ENCODE data around the gene TMEM123.

Gene TMEM123

DNA sequence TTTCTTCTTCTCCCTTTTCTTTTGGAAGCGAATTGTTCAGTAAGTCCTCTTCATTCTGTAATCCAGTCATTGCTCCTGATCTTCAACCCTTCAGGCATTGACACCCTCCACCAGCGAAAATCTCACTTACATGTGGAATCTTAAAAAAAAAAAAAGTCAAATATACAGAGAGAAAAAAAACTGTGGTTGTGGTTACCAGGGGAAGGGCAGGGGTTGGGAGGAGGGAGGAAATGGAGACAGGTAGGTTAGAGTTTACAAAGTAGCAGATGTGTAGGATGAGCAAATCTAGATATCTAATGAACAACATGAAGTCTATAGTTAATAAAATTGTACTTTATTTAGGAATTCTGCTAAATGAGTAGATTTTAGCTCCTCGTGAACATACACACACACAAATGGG, 17.7 kb upstream of the TMEM123 start:
- no peaks in the 10 kb centered on the region for H3K4me1 Mint-ChIP-seq
- no peaks in the 10 kb centered on the region for H3K27me3 Mint-ChIP-seq (ENCODE audit: low read depth, poor library complexity)
- H3K4me3 Mint-ChIP-seq = no peak overlapping the region
- no peak for DNase-seq
- no peaks in the 10 kb centered on the region for H3K9me3 Mint-ChIP-seq
- TF ChIP-seq, protein P1, sequence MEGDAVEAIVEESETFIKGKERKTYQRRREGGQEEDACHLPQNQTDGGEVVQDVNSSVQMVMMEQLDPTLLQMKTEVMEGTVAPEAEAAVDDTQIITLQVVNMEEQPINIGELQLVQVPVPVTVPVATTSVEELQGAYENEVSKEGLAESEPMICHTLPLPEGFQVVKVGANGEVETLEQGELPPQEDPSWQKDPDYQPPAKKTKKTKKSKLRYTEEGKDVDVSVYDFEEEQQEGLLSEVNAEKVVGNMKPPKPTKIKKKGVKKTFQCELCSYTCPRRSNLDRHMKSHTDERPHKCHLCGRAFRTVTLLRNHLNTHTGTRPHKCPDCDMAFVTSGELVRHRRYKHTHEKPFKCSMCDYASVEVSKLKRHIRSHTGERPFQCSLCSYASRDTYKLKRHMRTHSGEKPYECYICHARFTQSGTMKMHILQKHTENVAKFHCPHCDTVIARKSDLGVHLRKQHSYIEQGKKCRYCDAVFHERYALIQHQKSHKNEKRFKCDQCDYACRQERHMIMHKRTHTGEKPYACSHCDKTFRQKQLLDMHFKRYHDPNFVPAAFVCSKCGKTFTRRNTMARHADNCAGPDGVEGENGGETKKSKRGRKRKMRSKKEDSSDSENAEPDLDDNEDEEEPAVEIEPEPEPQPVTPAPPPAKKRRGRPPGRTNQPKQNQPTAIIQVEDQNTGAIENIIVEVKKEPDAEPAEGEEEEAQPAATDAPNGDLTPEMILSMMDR (IDR thresholded peaks at IDR 0.05) = no peak
- H3K36me3 Mint-ChIP-seq (ENCODE audit: low read depth) = no peaks in the 10 kb centered on the region
- no peak overlapping the region for H3K27ac Mint-ChIP-seq

DNA sequence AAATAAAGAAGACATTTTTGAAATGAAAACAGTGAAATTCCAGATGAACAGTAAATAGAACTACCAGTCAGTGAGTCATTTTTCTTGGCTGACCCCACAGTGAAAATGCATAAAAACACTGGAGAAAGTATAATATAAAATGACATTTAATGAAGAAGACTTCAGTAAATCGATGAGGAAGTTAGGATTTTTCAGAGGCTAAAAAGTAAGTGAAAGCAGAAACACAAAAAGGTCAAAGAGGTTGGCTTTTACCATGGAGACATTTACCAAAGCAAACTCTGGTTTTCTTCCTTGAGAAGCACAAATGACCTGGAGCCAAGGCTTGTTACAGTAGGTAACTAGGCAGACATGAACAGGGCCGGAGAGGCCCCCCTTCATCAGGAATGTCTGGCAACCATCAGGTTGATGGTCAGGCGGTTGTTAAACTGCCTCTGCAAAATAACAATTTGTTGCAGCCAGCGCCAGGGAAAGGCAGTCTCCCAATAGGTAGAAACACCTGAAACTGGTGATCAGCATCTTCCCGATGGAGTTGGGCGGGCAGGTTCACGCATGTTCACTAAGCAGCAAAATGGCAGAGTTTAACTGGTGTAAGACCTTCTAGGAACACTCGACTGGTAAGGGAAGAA, 16.7 kb upstream of the TMEM123 start:
- TF ChIP-seq, protein P1 (IDR thresholded peaks at IDR 0.05) = no peak
- no peaks in the 10 kb centered on the region for H3K36me3 Mint-ChIP-seq (ENCODE audit: low read depth)
- H3K27me3 Mint-ChIP-seq (ENCODE audit: low read depth, poor library complexity) = no peaks in the 10 kb centered on the region
- no peak for DNase-seq
- H3K4me3 Mint-ChIP-seq = no peak overlapping the region
- no peak overlapping the region for H3K27ac Mint-ChIP-seq
- H3K9me3 Mint-ChIP-seq = no peaks in the 10 kb centered on the region
- no peaks in the 10 kb centered on the region for H3K4me1 Mint-ChIP-seq

DNA sequence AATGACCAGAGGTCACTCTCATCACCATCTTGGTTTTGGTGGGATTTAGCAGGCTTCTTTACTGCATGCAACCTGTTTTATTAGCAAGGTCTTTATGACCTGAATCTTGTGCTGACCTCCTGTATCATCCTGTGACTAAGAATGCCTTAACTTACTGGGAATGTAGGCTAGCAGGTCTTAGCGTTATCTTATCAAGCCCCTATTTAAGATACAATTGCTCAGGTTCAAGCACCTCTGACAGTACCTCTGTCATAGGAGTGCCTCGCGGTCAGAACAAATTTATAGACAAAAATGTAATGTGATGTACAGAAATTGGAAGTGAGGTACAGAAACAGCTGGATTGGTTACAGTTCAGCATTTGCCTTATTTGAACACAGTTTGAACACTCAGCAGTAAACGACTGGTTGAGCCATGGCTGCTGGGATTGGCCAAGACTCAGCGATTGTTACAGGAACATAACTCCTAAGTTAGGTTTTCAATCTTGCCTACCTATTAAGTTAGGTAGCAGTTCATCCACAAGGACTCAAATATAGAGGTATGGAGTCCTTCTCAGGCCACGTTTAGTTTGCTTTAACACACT, 16.1 kb upstream of the TMEM123 start:
- TF ChIP-seq, protein P1 (IDR thresholded peaks at IDR 0.05) = no peak
- DNase-seq = no peak
- Mint-ChIP-seq H3K27ac (no peak overlapping the region), H3K4me1 (no peaks in the 10 kb centered on the region), H3K9me3 (no peaks in the 10 kb centered on the region), H3K36me3 (ENCODE audit: low read depth) (no peaks in the 10 kb centered on the region), H3K27me3 (ENCODE audit: low read depth, poor library complexity) (no peaks in the 10 kb centered on the region), H3K4me3 (no peak overlapping the region)

DNA sequence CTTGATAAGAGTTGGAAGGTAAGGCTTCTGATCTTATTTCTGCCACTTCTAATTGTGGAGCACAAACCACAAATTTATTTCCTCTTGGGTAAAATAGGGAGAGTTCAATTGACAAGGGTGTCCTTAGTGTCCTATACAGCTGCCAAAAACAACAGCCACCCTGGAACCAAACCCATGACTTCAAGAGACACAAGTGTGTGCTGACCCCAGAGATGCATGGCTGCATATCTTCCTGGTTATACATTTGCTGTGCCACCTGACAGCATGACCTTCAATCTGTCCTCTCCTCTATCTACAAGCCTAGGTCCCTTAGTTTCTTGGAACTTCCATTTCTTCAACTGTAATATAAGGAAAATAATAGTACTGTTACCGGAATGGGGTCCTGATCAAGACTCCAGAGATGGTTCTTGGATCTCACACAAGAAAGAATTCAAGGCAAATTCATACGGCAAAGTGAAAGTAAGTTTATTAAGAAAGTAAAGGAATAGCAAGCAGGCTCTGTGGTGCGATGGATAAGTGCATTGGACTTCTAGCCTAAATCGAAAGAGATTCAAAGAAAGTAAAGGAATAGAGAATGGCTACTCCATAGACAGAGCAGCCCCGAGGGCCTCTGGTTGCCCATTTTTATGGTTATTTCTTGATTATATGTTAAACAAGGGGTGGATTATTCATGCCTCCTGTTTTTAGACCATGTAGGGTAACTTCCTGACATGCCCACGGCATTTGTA, 15.5 kb upstream of the TMEM123 start:
- H3K9me3 Mint-ChIP-seq = no peaks in the 10 kb centered on the region
- TF ChIP-seq, protein P1 (IDR thresholded peaks at IDR 0.05) = no peak
- H3K27ac Mint-ChIP-seq = no peak overlapping the region
- H3K27me3 Mint-ChIP-seq (ENCODE audit: low read depth, poor library complexity) = no peaks in the 10 kb centered on the region
- H3K4me3 Mint-ChIP-seq = no peak overlapping the region
- H3K36me3 Mint-ChIP-seq (ENCODE audit: low read depth) = no peaks in the 10 kb centered on the region
- H3K4me1 Mint-ChIP-seq = no peaks in the 10 kb centered on the region
- DNase-seq = no peak

DNA sequence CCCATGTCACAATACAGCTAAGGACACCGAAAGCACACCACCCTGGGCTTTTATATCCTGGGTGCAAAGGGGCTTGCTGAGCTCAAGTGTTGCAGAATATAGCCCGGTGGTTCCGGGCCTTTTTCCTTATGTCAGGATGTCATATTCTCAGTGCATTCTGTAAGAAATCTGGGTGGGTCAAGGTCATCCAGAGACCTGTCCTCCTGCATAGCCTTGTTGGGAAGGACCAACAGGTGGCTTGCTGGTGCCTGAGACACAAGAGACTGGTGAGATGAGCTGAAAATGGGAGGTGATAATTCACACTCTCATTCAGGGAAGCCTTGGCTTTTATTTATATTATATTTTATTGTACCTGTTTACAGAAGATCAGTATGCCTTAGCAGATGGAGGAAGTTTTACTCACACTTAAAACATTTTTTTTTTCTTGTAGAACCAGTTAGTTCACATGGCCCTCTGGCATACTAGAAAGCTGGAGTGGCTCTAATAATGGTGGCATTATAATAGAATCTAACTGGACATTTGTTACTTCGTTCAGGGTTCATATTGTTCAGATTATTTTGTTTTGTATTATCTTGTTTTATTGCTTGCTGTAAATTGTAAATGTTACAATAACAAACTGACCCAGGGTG, 14.6 kb upstream of the TMEM123 start:
- TF ChIP-seq, protein P1 (IDR thresholded peaks at IDR 0.05) = no peak
- H3K36me3 Mint-ChIP-seq (ENCODE audit: low read depth) = no peaks in the 10 kb centered on the region
- no peak overlapping the region for H3K27ac Mint-ChIP-seq
- no peaks in the 10 kb centered on the region for H3K27me3 Mint-ChIP-seq (ENCODE audit: low read depth, poor library complexity)
- DNase-seq = no peak
- no peak overlapping the region for H3K4me3 Mint-ChIP-seq
- H3K9me3 Mint-ChIP-seq = no peaks in the 10 kb centered on the region
- no peaks in the 10 kb centered on the region for H3K4me1 Mint-ChIP-seq
